SU-DHL-6 (cell line): ENCODE results near the gene INAFM2.

ENCODE experiments used
- H2AFZ ChIP-seq: fragments of 200-600 bp; sonication (generic); 2 replicates; pipeline ENCODE4 v1.6.1; 2014; ENCODE audit warnings: low read depth, mild to moderate bottlenecking, moderate library complexity, mixed read lengths, antibody characterized with exemption, low read length; ENCODE audit not compliant: severe bottlenecking
- H3F3A ChIP-seq: fragments of 200-600 bp; shearing (Covaris generic); 2 replicates; pipeline ENCODE4 v1.6.0; 2016; ENCODE audit warnings: antibody characterized with exemption, mild to moderate bottlenecking; ENCODE audit not compliant: insufficient read depth
- H3K27ac ChIP-seq: fragments of 200-600 bp; sonication (generic); 2 replicates; pipeline ENCODE4 v1.5.1; 2016; ENCODE audit warnings: low read depth, mild to moderate bottlenecking, low read length, moderate library complexity, mixed read lengths
- H3K27me3 ChIP-seq: fragments of 200-600 bp; sonication (generic), shearing (Covaris generic); 2 replicates; pipeline ENCODE4 v1.6.0; 2014; ENCODE audit warnings: mild to moderate bottlenecking, low read length
- H3K36me3 ChIP-seq: fragments of 200-600 bp; sonication (generic); 2 replicates; pipeline ENCODE4 v1.6.1; 2014; ENCODE audit warnings: mild to moderate bottlenecking, low read length, mixed read lengths
- H3K4me2 ChIP-seq: fragments of 300-600, 200-600 bp; shearing (Covaris generic), sonication (generic); 2 replicates; pipeline ENCODE4 v1.6.0; 2014; ENCODE audit warnings: low read length, low read depth, mild to moderate bottlenecking; ENCODE audit not compliant: poor library complexity, severe bottlenecking
- H3K4me3 ChIP-seq: fragments of 200-600 bp; sonication (generic); 2 replicates; pipeline ENCODE4 v1.5.1; 2014; ENCODE audit warnings: antibody characterized with exemption, low read length, mild to moderate bottlenecking, mixed read lengths; ENCODE audit not compliant: insufficient read depth, poor library complexity, severe bottlenecking
- H3K79me2 ChIP-seq: fragments of 200-600 bp; sonication (generic); 2 replicates; pipeline ENCODE4 v1.6.1; 2014; ENCODE audit warnings: mild to moderate bottlenecking, low read length, moderate library complexity; ENCODE audit not compliant: insufficient read depth
- H3K9ac ChIP-seq: fragments of 200-600 bp; sonication (generic); 2 replicates; pipeline ENCODE4 v1.7.0; 2014; ENCODE audit warnings: mild to moderate bottlenecking, low read length
- H3K9me2 ChIP-seq: fragments of 200-600 bp; sonication (generic); replicated peaks from 2 replicates; pipeline ENCODE4 v1.6.1; 2014; ENCODE audit warnings: low read length; ENCODE audit not compliant: insufficient read depth
- H3K9me3 ChIP-seq: fragments of 200-600 bp; sonication (generic); 2 replicates; pipeline ENCODE4 v1.6.1; 2014; ENCODE audit warnings: low read length, mixed read lengths; ENCODE audit not compliant: insufficient read depth
- H4K20me1 ChIP-seq: fragments of 200-600 bp; sonication (generic); 2 replicates; pipeline ENCODE4 v1.6.1; 2014; ENCODE audit warnings: low read depth, mild to moderate bottlenecking, antibody characterized with exemption, low read length, moderate library complexity, mixed read lengths
- EZH2phosphoT487 ChIP-seq: fragments of 200-600 bp; sonication (generic), shearing (Covaris generic); conservative IDR thresholded peaks from 2 replicates; pipeline ENCODE4 v1.6.1; 2018; ENCODE audit warnings: mild to moderate bottlenecking, antibody characterized with exemption, low read length, moderate library complexity, mixed read lengths
- TF ChIP-seq, protein P1 (sequence below): fragments of 200-600 bp; sonication (generic); IDR thresholded peaks from one replicate; pipeline ENCODE4 v1.5.1; 2017; ENCODE audit warnings: antibody characterized with exemption, mild to moderate bottlenecking, low read length, moderate library complexity; ENCODE audit not compliant: insufficient read depth, poor library complexity, severe bottlenecking

The INAFM2 gene

DNA sequence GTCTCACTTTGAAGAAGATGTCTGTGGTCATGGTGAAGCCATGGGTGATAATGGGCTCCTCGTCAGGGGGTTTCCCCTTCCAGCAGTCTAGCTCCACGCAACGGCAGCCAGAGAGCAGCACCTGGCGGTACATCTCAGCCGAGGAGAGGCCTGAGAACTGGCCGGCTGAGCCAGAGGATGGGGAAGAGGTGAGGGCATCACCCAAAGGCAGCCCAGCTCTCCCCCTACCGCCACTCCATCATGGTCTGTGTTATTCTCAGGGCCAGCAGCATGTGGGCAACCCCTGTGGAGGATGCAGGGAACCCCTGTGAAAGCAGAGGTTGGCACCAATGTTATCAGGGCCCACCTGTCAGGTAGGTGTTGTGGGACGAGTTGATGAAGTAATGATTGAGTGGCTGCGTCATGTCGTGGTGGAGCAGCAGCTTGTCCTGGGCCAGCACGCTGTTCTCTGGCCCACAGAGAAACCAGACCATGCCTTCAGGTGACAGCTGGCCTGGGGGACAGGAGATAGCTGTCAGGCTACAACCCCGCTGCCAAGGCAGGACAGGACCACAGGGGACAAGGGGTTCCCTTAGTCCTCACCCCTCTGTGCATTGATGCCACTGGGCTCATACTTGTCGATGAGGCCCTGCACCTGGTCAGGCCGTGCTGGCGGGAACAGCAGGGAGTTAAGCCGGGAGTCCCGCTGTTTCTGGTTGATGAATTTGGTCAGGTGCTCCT lies 25.1 kb upstream of the INAFM2 start:
- Histone ChIP-seq H3K9me2 (no peaks in the 10 kb centered on the region), H3K9ac (no peak overlapping the region), H3F3A (no peaks in the 10 kb centered on the region), H3K27ac (no peak overlapping the region), H3K27me3 (no peaks in the 10 kb centered on the region), H2AFZ (no peak overlapping the region), H4K20me1 (no peaks in the 10 kb centered on the region), H3K79me2 (no peaks in the 10 kb centered on the region), H3K9me3 (peaks cover 3% of the 10 kb centered on the region; the same call in 1 of the 2 replicates), H3K4me3 (no peak overlapping the region), H3K36me3 (no peaks in the 10 kb centered on the region), H3K4me2 (no peak overlapping the region)
- no peak for TF ChIP-seq EZH2phosphoT487
- TF ChIP-seq, protein P1, sequence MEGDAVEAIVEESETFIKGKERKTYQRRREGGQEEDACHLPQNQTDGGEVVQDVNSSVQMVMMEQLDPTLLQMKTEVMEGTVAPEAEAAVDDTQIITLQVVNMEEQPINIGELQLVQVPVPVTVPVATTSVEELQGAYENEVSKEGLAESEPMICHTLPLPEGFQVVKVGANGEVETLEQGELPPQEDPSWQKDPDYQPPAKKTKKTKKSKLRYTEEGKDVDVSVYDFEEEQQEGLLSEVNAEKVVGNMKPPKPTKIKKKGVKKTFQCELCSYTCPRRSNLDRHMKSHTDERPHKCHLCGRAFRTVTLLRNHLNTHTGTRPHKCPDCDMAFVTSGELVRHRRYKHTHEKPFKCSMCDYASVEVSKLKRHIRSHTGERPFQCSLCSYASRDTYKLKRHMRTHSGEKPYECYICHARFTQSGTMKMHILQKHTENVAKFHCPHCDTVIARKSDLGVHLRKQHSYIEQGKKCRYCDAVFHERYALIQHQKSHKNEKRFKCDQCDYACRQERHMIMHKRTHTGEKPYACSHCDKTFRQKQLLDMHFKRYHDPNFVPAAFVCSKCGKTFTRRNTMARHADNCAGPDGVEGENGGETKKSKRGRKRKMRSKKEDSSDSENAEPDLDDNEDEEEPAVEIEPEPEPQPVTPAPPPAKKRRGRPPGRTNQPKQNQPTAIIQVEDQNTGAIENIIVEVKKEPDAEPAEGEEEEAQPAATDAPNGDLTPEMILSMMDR = no peak

DNA sequence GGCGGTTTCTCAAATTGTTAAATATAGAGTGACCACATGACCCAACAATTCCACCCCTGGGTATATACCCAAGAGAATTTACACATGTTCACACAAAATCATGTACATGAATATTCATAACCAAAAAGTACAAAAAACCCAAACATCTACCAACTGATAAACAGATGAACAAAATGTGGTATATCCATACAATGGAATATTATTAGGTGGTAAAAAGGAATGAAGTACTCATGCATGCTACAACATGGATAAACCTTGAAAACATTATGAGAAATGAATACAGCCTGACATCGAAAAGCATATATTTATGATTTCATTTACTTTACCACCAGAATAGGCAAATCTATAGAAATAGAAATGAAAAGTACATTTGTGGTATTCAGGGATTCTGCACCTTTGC lies 23.1 kb upstream of the INAFM2 start:
- H4K20me1 ChIP-seq = no peaks in the 10 kb centered on the region
- no peak for TF ChIP-seq EZH2phosphoT487
- TF ChIP-seq, protein P1 = no peak

DNA sequence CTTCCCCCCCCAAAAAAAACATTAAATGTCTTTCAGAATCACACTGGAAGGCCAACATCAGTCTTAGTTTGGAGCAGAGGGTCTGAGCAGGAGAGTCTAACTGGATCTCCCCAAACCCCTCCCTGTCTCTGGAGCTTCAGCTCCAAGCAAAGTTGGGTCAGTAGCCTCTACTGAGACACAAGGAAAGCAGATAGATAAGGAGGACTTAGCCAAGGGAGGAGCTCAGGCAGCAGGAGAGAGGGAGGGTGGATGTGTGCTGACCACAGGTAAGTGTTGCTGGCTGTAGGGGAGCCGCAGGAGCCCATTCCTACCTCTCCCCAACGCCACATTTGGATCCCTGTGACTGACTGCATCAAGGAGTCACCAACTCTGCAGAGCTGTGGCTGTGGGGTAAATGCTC lies 22.7 kb upstream of the INAFM2 start:
- Histone ChIP-seq H3K27me3 (no peaks in the 10 kb centered on the region), H3K9me2 (no peaks in the 10 kb centered on the region), H3K4me3 (no peak overlapping the region), H4K20me1 (no peaks in the 10 kb centered on the region), H3K9ac (no peak overlapping the region), H2AFZ (no peak overlapping the region), H3F3A (no peaks in the 10 kb centered on the region), H3K36me3 (no peaks in the 10 kb centered on the region), H3K4me2 (no peak overlapping the region), H3K79me2 (no peaks in the 10 kb centered on the region), H3K9me3 (peaks cover 3% of the 10 kb centered on the region; the same call in 1 of the 2 replicates), H3K27ac (no peak overlapping the region)
- TF ChIP-seq, protein P1 = no peak
- no peak for TF ChIP-seq EZH2phosphoT487

More for the DNA sequence above, 23.1 kb upstream of the INAFM2 start:
- Histone ChIP-seq H3K4me3 (no peak overlapping the region), H3K4me2 (no peak overlapping the region), H3F3A (no peaks in the 10 kb centered on the region), H3K9me2 (no peaks in the 10 kb centered on the region), H3K36me3 (no peaks in the 10 kb centered on the region), H2AFZ (no peak overlapping the region), H3K27me3 (no peaks in the 10 kb centered on the region), H3K9me3 (peaks cover 3% of the 10 kb centered on the region; the same call in 1 of the 2 replicates), H3K9ac (no peak overlapping the region), H3K79me2 (no peaks in the 10 kb centered on the region), H3K27ac (no peak overlapping the region)
